IMR-90 (cell line): ENCODE data around the gene ZNF646. TPM values are rescaled to one million over a fixed set of nuclear protein-coding genes. Genes with fewer than 3 reads are reported as not detected.
A peak's percentile ranks its signal among the peaks of the same experiment; 100 is the strongest.

Source experiments
- ATAC-seq: fragments of 200-7000 bp; cut with Tn5 transposase; 2 replicates; pipeline ENCODE4 v1.9.1; 2020; ENCODE audit warnings: low read depth, mild to moderate bottlenecking, moderate library complexity
- BruUV-seq: library from RNA; stranded (reverse); fragments of 400-500 nt; replicated peaks from 2 replicates; lab custom pipeline; 2021; lab: Mats Ljungman, UMichigan
- CTCF ChIA-PET: fragments of 300-600 bp; formaldehyde crosslinking; extraction: SDS; loops from one replicate; lab custom pipeline; 2021; ENCODE audit warnings: antibody characterized with exemption; lab: Yijun Ruan, JAX
- POLR2A ChIA-PET: fragments of 300-600 bp; sonication (Branson Sonifier 250); formaldehyde crosslinking; loops from one replicate; lab custom pipeline; 2022; ENCODE audit warnings: antibody characterized with exemption; ENCODE audit not compliant: unreplicated experiment; lab: Charles Lee
- DNase-seq: peaks from one replicate; pipeline ENCODE4 v3.0.0; 2013
- H2AFZ ChIP-seq: replicated peaks from 2 replicates; pipeline ENCODE3; 2013; ENCODE audit warnings: low read length, mild to moderate bottlenecking; ENCODE audit not compliant: poor library complexity
- H2AK5ac ChIP-seq: 2 replicates; pipeline ENCODE4 v1.6.1; 2013; ENCODE audit warnings: low read depth, low read length, inconsistent platforms
- H2AK9ac ChIP-seq: replicated peaks from 2 replicates; pipeline ENCODE3; 2013; ENCODE audit warnings: mild to moderate bottlenecking, low read depth, low read length, moderate library complexity; ENCODE audit not compliant: poor library complexity
- H2BK120ac ChIP-seq: 2 replicates; pipeline ENCODE4 v1.6.1; 2013; ENCODE audit warnings: low read depth, low read length, inconsistent platforms
- H2BK15ac ChIP-seq: 3 replicates; pipeline ENCODE4 v1.6.1; 2013; ENCODE audit warnings: low read depth, low read length, inconsistent platforms
- H2BK20ac ChIP-seq: 2 replicates; pipeline ENCODE4 v1.6.1; 2013; ENCODE audit warnings: low read depth, mild to moderate bottlenecking, inconsistent platforms, low read length, moderate library complexity
- H2BK5ac ChIP-seq: 2 replicates; pipeline ENCODE4 v1.6.1; 2013; ENCODE audit warnings: mild to moderate bottlenecking, low read depth, low read length, inconsistent platforms; ENCODE audit not compliant: poor library complexity, severe bottlenecking
- H3K14ac ChIP-seq: replicated peaks from 2 replicates; pipeline ENCODE4 v1.6.1; 2013; ENCODE audit warnings: low read depth, low read length, inconsistent platforms
- H3K18ac ChIP-seq: 2 replicates; pipeline ENCODE4 v1.6.1; 2013; ENCODE audit warnings: low read depth, low read length, control low read depth
- H3K23ac ChIP-seq: 2 replicates; pipeline ENCODE4 v1.6.1; 2013; ENCODE audit warnings: low read depth, low read length, inconsistent platforms
- H3K27ac ChIP-seq: 2 replicates; pipeline ENCODE4 v1.5.1; 2013; ENCODE audit warnings: mild to moderate bottlenecking, control low read depth, low read length; ENCODE audit not compliant: insufficient read depth
- H3K27me3 ChIP-seq: 2 replicates; pipeline ENCODE4 v1.6.1; 2013; ENCODE audit warnings: low read length; ENCODE audit not compliant: control insufficient read depth, insufficient read depth
- H3K36me3 ChIP-seq: 2 replicates; pipeline ENCODE4 v1.6.1; 2013; ENCODE audit warnings: low read length, mixed read lengths; ENCODE audit not compliant: control insufficient read depth, insufficient read depth
- H3K4ac ChIP-seq: 2 replicates; pipeline ENCODE4 v1.6.1; 2013; ENCODE audit warnings: low read depth, low read length, inconsistent platforms
- H3K4me1 ChIP-seq: 2 replicates; pipeline ENCODE4 v1.6.1; 2013; ENCODE audit warnings: low read length, mixed read lengths; ENCODE audit not compliant: control insufficient read depth, insufficient read depth
- H3K4me2 ChIP-seq: 2 replicates; pipeline ENCODE4 v1.6.1; 2013; ENCODE audit warnings: low read depth, mild to moderate bottlenecking, control low read depth, low read length, moderate library complexity
- H3K4me3 ChIP-seq: 2 replicates; pipeline ENCODE4 v1.5.1; 2013; ENCODE audit warnings: low read depth, mild to moderate bottlenecking, control low read depth, low read length, moderate library complexity; ENCODE audit not compliant: insufficient read depth
- H3K56ac ChIP-seq: 2 replicates; pipeline ENCODE4 v1.6.1; 2013; ENCODE audit warnings: low read length, inconsistent platforms; ENCODE audit not compliant: insufficient read depth; ENCODE audit errors: extremely low read depth
- H3K79me1 ChIP-seq, 2 experiments: 2 replicates each; pipeline ENCODE4 v1.6.1; 2013; ENCODE audit warnings: low read length in 2 of 2, inconsistent platforms in 1 of 2, low read depth in 1 of 2
- H3K9ac ChIP-seq: 2 replicates; pipeline ENCODE4 v1.6.1; 2013; ENCODE audit warnings: low read depth, low read length, control low read depth
- H3K9me1 ChIP-seq: 2 replicates; pipeline ENCODE4 v1.6.1; 2013; ENCODE audit warnings: low read length, inconsistent platforms; ENCODE audit not compliant: insufficient read depth
- H3K9me3 ChIP-seq: 2 replicates; pipeline ENCODE4 v1.6.1; 2013; ENCODE audit warnings: low read length; ENCODE audit not compliant: control insufficient read depth, insufficient read depth
- H4K20me1 ChIP-seq: 2 replicates; pipeline ENCODE4 v1.6.1; 2013; ENCODE audit warnings: low read length, inconsistent platforms; ENCODE audit not compliant: insufficient read depth
- H4K5ac ChIP-seq: 2 replicates; pipeline ENCODE4 v1.6.1; 2013; ENCODE audit warnings: mild to moderate bottlenecking, low read depth, low read length, control low read depth
- H4K8ac ChIP-seq, 2 experiments: 2 replicates each; pipeline ENCODE4 v1.6.1; 2013; ENCODE audit warnings: low read depth in 2 of 2, low read length in 2 of 2, control low read depth in 1 of 2, inconsistent platforms in 1 of 2
- H4K91ac ChIP-seq: 2 replicates; pipeline ENCODE4 v1.6.1; 2013; ENCODE audit warnings: low read depth, low read length, inconsistent platforms; ENCODE audit not compliant: insufficient read depth
- MAZ ChIP-seq: IDR thresholded peaks from 2 replicates; pipeline ENCODE4 v1.6.1; 2012; ENCODE audit warnings: low read depth, mild to moderate bottlenecking, low read length, improper control_type of control experiment, moderate library complexity, borderline replicate concordance
- RAD21 ChIP-seq: IDR thresholded peaks from 2 replicates; pipeline ENCODE4 v1.6.1; 2012; ENCODE audit warnings: low read length, improper control_type of control experiment
- USF2 ChIP-seq: fragments of 150-350 bp; IDR thresholded peaks from 2 replicates; pipeline ENCODE4 v1.6.1; 2017; ENCODE audit warnings: mild to moderate bottlenecking, antibody characterized with exemption, low read length, low read depth
- WGBS, 2 experiments: methylation state at CpG; one replicate each; pipeline versions ENCODE4 v1.1.5 to v1.1.7; 2013; ENCODE audit warnings: missing lambda C conversion rate in 2 of 2; ENCODE audit not compliant: insufficient read length in 1 of 2; ENCODE audit errors: extremely low coverage in 2 of 2; 5-methylcytosine and 5-hydroxymethylcytosine counted together
- dilution Hi-C: fragments of 300-500 bp; cut with HindIII; formaldehyde crosslinking; loops from one replicate; pipeline ENCODE4 v1.14.3; 2018; ENCODE audit warnings: low sequenced_read_pairs; ENCODE audit not compliant: unreplicated experiment
- in situ Hi-C: fragments of 300-500 bp; cut with MboI; formaldehyde crosslinking; loops from 3 replicates; pipeline ENCODE4 v1.14.3; 2019; ENCODE audit warnings: low sequenced_read_pairs, inconsistent platforms, mixed read lengths
- intact Hi-C: fragments of 100-400 bp; cut with micrococcal nuclease; formaldehyde crosslinking; loops from 2 replicates; pipeline ENCODE4 v1.10.0; 2022
- polyA plus RNA-seq, 3 experiments: library from polyadenylated mRNA; depleted of rRNA; stranded (reverse); fragments of >200 nt; gene quantifications; 2 replicates each; pipeline ENCODE4 v1.2.3, GENCODE V29; 2012; ENCODE audit warnings: low replicate concordance in 1 of 3
- total RNA-seq: library from RNA; depleted of rRNA; stranded (reverse); fragments of >200 nt; gene quantifications from 2 replicates; pipeline ENCODE4 v1.2.3, GENCODE V29; 2012

ZNF646 gene
- total and polyA plus RNA-seq, 2 of the 4 experiments (the other 2 are of a cell fraction), result 4.9 to 6.8 TPM

GRCh38 chr16:31108794-31109558 is 34.8 kb downstream of the ZNF646 start:
- intact Hi-C loops (no loop called here), dilution Hi-C loops (no loop called here), in situ Hi-C loops (no loop called here)
- peak; percentile 2; the same call in 1 of the 2 replicates for ATAC-seq
- no peak overlapping the region for H2BK20ac ChIP-seq
- peak overlapping the region; percentile 75 for H3K9ac ChIP-seq
- CTCF ChIA-PET, result no interaction called here
- H2AFZ ChIP-seq, result peak overlapping the region; percentile 95
- H3K4ac ChIP-seq, result peak overlapping the region; percentile 39; the same call in 1 of the 2 replicates
- H4K5ac ChIP-seq, result no peak overlapping the region
- peak overlapping the region; percentile 93 for H3K4me2 ChIP-seq
- WGBS, 2 experiments, result 47% methylated on average over 12 of the region's 57 CpGs; no CpG with 5 or more reads in 1 of the 2 experiments
- H2BK5ac ChIP-seq, result peak overlapping the region; percentile 79
- no peak for DNase-seq
- peaks cover 5% of the 10 kb centered on the region for H3K4me1 ChIP-seq
- H4K20me1 ChIP-seq, result no peaks in the 10 kb centered on the region; the same call in 1 of the 2 replicates
- no peak for TF ChIP-seq USF2
- 0 out of 2 replicates have a peak, but pooled peaks have one; percentile 0 for TF ChIP-seq MAZ
- TF ChIP-seq RAD21, result no peak
- H2BK120ac ChIP-seq, result no peak overlapping the region
- no peak overlapping the region for H2BK15ac ChIP-seq
- H3K14ac ChIP-seq, result peak overlapping the region; percentile 45
- H4K91ac ChIP-seq, result peak overlapping the region; percentile 43; the same call in 1 of the 2 replicates
- H3K79me1 ChIP-seq, result peaks cover 18 to 41% of the 10 kb centered on the region in 2 experiments
- no peak overlapping the region for H3K56ac ChIP-seq
- H4K8ac ChIP-seq, result peak overlapping the region; percentile 67 to 98; a peak in 2 of 4 replicates
- BruUV-seq, result TSS peak; percentile 86
- H2AK9ac ChIP-seq, result peak overlapping the region; percentile 95
- no peak overlapping the region for H3K18ac ChIP-seq
- POLR2A ChIA-PET, result no interaction called here
- H3K9me3 ChIP-seq, result no peaks in the 10 kb centered on the region
- H2AK5ac ChIP-seq, result peak overlapping the region; percentile 78
- peak overlapping the region; percentile 38; the same call in 1 of the 2 replicates for H3K23ac ChIP-seq
- H3K9me1 ChIP-seq, result peaks cover 11% of the 10 kb centered on the region; the same call in 1 of the 2 replicates
- no peaks in the 10 kb centered on the region for H3K27me3 ChIP-seq
- H3K36me3 ChIP-seq, result peaks cover 40% of the 10 kb centered on the region
- H3K4me3 ChIP-seq, result peak overlapping the region; percentile 85
- H3K27ac ChIP-seq, result peak overlapping the region; percentile 76; the same call in 1 of the 2 replicates
